K562 (cell line): ENCODE measurements around the gene IQCN. TPM values are rescaled to one million over a fixed set of nuclear protein-coding genes. Genes with fewer than 3 reads are reported as not detected.
A peak's percentile ranks its signal among the peaks of the same experiment; 100 is the strongest.

ENCODE experiments used
- CBX8 ChIP-seq: fragments of 200-600 bp; sonication (generic); IDR thresholded peaks from 2 replicates; pipeline ENCODE4 v1.6.1; 2012; ENCODE audit warnings: borderline replicate concordance, mixed run types, low read depth, mild to moderate bottlenecking, moderate library complexity, mixed read lengths, low read length, control low read depth, inconsistent platforms; ENCODE audit not compliant: poor library complexity, severe bottlenecking; ENCODE audit errors: extremely low read depth
- ETV6 ChIP-seq, 3 experiments: fragments of 150-350 bp in 1 of 3; sonication (generic) in 1 of 3; formaldehyde crosslinking in 1 of 3; IDR thresholded peaks; 2 replicates each; pipeline versions ENCODE4 v1.6.1 to v1.8.0; 2014 to 2022; ENCODE audit warnings: borderline replicate concordance in 2 of 3, low read depth in 2 of 3, antibody characterized with exemption in 1 of 3, low read length in 1 of 3, mild to moderate bottlenecking in 1 of 3, missing genetic modification reagents in 1 of 3
- POU5F1 ChIP-seq: fragments of 150-350 bp; IDR thresholded peaks from 2 replicates; pipeline ENCODE4 v1.6.1; 2014; ENCODE audit warnings: borderline replicate concordance, low read length, low read depth, mild to moderate bottlenecking; ENCODE audit not compliant: partially characterized antibody
- PRPF4 ChIP-seq: fragments of 200-400 bp; formaldehyde crosslinking; IDR thresholded peaks from one replicate; pipeline ENCODE4 v1.6.1; 2017; ENCODE audit warnings: low read length, low read depth, mild to moderate bottlenecking; ENCODE audit not compliant: insufficient read depth, poor library complexity, severe bottlenecking
- RBFOX2 ChIP-seq: fragments of 200-400 bp; formaldehyde crosslinking; IDR thresholded peaks from 2 replicates; pipeline ENCODE4 v1.6.1; 2017; ENCODE audit warnings: low read depth, mild to moderate bottlenecking, low read length, moderate library complexity
- RBM25 ChIP-seq: fragments of 200-400 bp; formaldehyde crosslinking; IDR thresholded peaks from 2 replicates; pipeline ENCODE4 v1.6.1; 2018; ENCODE audit warnings: low read length, low read depth, moderate library complexity; ENCODE audit not compliant: severe bottlenecking
- TFE3 ChIP-seq: fragments of 450-650 bp; formaldehyde crosslinking; IDR thresholded peaks from 2 replicates; pipeline ENCODE4 v1.4.0; 2020; ENCODE audit warnings: mild to moderate bottlenecking, mixed read lengths
- ZBTB40 ChIP-seq, 2 experiments: fragments of 450-650 bp in 1 of 2; sonication (generic) in 1 of 2; formaldehyde crosslinking in 1 of 2; IDR thresholded peaks; 2 replicates each; pipeline versions ENCODE4 v1.7.1 to v1.9.0; 2016 to 2022; ENCODE audit warnings: inconsistent platforms in 1 of 2, mild to moderate bottlenecking in 1 of 2, missing genetic modification reagents in 1 of 2
- ZNF184 ChIP-seq: sonication (generic); formaldehyde crosslinking; IDR thresholded peaks from 2 replicates; pipeline ENCODE4 v1.5.0; 2020; ENCODE audit warnings: missing genetic modification reagents
- ZNF395 ChIP-seq: fragments of 200-800 bp; sonication (Bioruptor generic); IDR thresholded peaks from 2 replicates; pipeline ENCODE4 v1.6.1; 2017; ENCODE audit warnings: missing genetic modification characterization, missing compliant biosample characterization
- ZNF589 ChIP-seq: fragments of 200-800 bp; sonication (Bioruptor generic); IDR thresholded peaks from 2 replicates; pipeline ENCODE4 v1.6.1; 2016; ENCODE audit warnings: low read depth, missing genetic modification characterization, missing compliant biosample characterization
- polyA plus RNA-seq, 8 experiments: library from polyadenylated mRNA; depleted of rRNA in 4 of 8; stranded (reverse) in 5 of 8; unstranded in 3 of 8; fragments of >200 nt; fragmentation: Nextera tagmentation in 2 of 8; fragmentation: Illumina TruSeq in 1 of 8; extraction: Ambion mirVana in 2 of 8; extraction: Trizol in 1 of 8; gene quantifications; 2 replicates each; pipeline versions ENCODE4 v1.2.1 to v1.2.3, GENCODE V29; 2011 to 2014; ENCODE audit warnings: inconsistent platforms in 1 of 8, missing spikeins in 1 of 8
- total RNA-seq, 7 experiments: library from RNA; depleted of rRNA in 6 of 7; stranded (reverse); fragments of >200 nt in 6 of 7; fragmentation: Illumina TruSeq in 2 of 7; extraction: Trizol in 2 of 7; gene quantifications; 2 replicates each; pipeline versions ENCODE4 v1.2.1 to v1.2.3, GENCODE V29; 2011 to 2021; ENCODE audit warnings: low replicate concordance in 1 of 7

IQCN gene
- total and polyA plus RNA-seq, 9 of the 15 experiments (the other 6 are each of a cell fraction or from before 2014, with no cell fraction given): 0.01 to 0.07 (median 0.04) TPM; not detected in 3

GRCh38 chr19:18317961-18318800 is 43.9 kb upstream of the IQCN start (continued):
- TF ChIP-seq ZNF184 (CRISPR knock-in tag): no peak
- TF ChIP-seq RBM25: no peak
- no peak for TF ChIP-seq CBX8
- peak; percentile 71 for TF ChIP-seq RBFOX2
- peak; percentile 55 for TF ChIP-seq ZBTB40 (IDR thresholded peaks at IDR 0.05)
- no peak for TF ChIP-seq ZBTB40 (CRISPR knock-in tag; IDR thresholded peaks at IDR 0.05)
- TF ChIP-seq POU5F1: no peak
- no peak for TF ChIP-seq TFE3
- no peak for TF ChIP-seq PRPF4
- TF ChIP-seq ETV6 (IDR thresholded peaks at IDR 0.05; ENCODE audit: borderline replicate concordance in 1 of 2, low read depth in 2 of 2, low read length in 1 of 2): peak; percentile 86 to 95; a peak in 3 of 4 replicates
- TF ChIP-seq ETV6 (CRISPR knock-in tag; IDR thresholded peaks at IDR 0.05; ENCODE audit: borderline replicate concordance): no peak
- TF ChIP-seq ZNF589 (CRISPR knock-in tag): peak; percentile 57; the same call in 1 of the 2 replicates
- peak; percentile 92 for TF ChIP-seq ZNF395 (CRISPR knock-in tag)
